Cardiac fibroblast (primary cell): Measurements from ENCODE around the gene FERMT3.
"Not testable (repeated sequence)": the region's sequence is repeated elsewhere in the genome, so short reads cannot be mapped to it uniquely, and the experiment has no call there.

ENCODE experiments used
- DNase-seq, 2 donors: peaks; one replicate each; pipeline versions ENCODE4 v3.0.0 to v3.0.0-alpha.2; 2010; ENCODE audit warnings: low read depth in 2 of 2
- H3K4me3 ChIP-seq, 2 donors: replicated peaks in 1 of 2; 1 replicate in 1 of 2; 2 replicates in 1 of 2; pipeline ENCODE4 v1.5.1; 2011; ENCODE audit warnings: low read depth in 2 of 2, low read length in 2 of 2, mild to moderate bottlenecking in 2 of 2, moderate library complexity in 1 of 2
- CTCF ChIP-seq: IDR thresholded peaks from one replicate; pipeline ENCODE4 v1.5.1; 2011; ENCODE audit warnings: low read depth, mild to moderate bottlenecking, low read length, inconsistent platforms

Gene FERMT3

GRCh38 chr11:64245401-64245796 is 38.9 kb downstream of the FERMT3 start:
- peak overlapping the region; percentile 78 to 90 for H3K4me3 ChIP-seq
- DNase-seq, result no peak
- TF ChIP-seq CTCF, result no peak

- peak overlapping the region; percentile 78 to 90 for H3K4me3 ChIP-seq
- peak; percentile 84 to 93 for DNase-seq
- no peak for TF ChIP-seq CTCF
These were observed 39.5 kb downstream of the FERMT3 start for GRCh38 chr11:64245797-64246620.

- H3K4me3 ChIP-seq, result peak overlapping the region in 1 of 2 donors; percentile 78
These were observed 40.0 kb downstream of the FERMT3 start for GRCh38 chr11:64246621-64246870.

GRCh38 chr11:64246871-64247728 is 40.6 kb downstream of the FERMT3 start, which contains the start of gene PPP1R14B:
TSS of gene PPP1R14B (minus strand) at chr11:64246943. CDS start at chr11:64246673, 270 bp downstream.
- H3K4me3 ChIP-seq, result peak within 1 kb of the TSS; percentile 78 to 90
- DNase-seq, result peak; percentile 84 to 90
- no peak for TF ChIP-seq CTCF

More at GRCh38 chr11:64246621-64246870, 40.0 kb downstream of the FERMT3 start:
- DNase-seq, result not testable (repeated sequence)

GRCh38 chr11:64247729-64248531 is 41.4 kb downstream of the FERMT3 start:
- DNase-seq, result no peak
- no peak for TF ChIP-seq CTCF
- peak overlapping the region; percentile 67 to 71 for H3K4me3 ChIP-seq

- no peak for DNase-seq
- H3K4me3 ChIP-seq, result no peak overlapping the region
- no peak for TF ChIP-seq CTCF
These were observed 42.1 kb downstream of the FERMT3 start for GRCh38 chr11:64248578-64248977.
